ENCODE measurements around the gene MYT1. TPM values are rescaled to one million over a fixed set of nuclear protein-coding genes. Genes with fewer than 3 reads are reported as not detected.

Gene MYT1
- total RNA-seq, 1 donor from 2014 or later: not detected

DNA sequence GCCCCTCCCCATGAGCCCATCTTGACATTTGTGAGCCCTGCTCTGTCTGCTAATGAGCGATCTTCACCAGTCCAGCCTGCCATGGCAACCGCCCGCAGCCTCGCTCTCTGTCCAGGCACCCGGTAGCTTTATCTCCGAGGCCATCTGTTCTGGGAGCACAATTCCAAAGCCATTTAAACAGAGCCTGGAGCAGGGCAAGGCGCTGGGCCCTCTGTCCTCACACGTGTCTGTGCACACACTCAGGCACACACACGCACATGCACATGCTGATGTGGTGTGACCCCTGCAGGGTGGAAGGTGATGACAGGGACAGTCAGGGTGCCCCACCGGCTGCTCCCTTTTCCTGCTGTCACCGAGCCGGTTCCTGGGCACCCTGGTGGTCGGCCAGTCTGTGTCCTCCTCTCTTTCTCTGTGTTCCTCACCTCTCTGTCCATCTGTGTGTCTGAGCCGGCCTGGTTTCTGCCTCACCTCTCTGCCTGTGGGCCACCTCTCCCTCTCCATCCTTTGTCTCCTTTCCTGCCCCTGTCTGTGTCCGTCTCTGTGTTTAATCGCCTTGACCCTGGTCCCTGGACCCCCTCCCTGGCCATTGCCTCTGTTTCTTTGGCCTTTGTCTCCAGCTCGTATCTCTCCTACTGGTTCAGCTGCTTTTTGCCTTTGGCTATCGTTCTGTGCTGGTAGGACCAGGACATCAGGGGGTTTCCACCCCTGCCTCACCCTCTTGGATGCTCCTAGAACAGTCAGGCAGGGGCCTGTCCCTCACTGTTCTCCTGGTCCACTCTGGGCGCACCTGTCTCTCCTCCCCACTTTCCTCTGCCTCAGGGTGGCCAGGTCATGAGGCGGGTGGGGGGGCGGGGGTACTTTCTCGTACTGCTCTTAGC lies 8.8 kb upstream of the MYT1 start:
- H3K4me1 ChIP-seq: no peaks in the 10 kb centered on the region
- DNase-seq (peak; percentile 31), ATAC-seq (no peak)
- H3K9me3 ChIP-seq: no peaks in the 10 kb centered on the region
- peaks cover 25% of the 10 kb centered on the region for H3K27me3 ChIP-seq (ENCODE audit: low read depth)
- no peaks in the 10 kb centered on the region for H3K36me3 ChIP-seq
- no peak overlapping the region for H3K27ac ChIP-seq
- H3K4me3 ChIP-seq: no peak overlapping the region
- TF ChIP-seq, protein P1, sequence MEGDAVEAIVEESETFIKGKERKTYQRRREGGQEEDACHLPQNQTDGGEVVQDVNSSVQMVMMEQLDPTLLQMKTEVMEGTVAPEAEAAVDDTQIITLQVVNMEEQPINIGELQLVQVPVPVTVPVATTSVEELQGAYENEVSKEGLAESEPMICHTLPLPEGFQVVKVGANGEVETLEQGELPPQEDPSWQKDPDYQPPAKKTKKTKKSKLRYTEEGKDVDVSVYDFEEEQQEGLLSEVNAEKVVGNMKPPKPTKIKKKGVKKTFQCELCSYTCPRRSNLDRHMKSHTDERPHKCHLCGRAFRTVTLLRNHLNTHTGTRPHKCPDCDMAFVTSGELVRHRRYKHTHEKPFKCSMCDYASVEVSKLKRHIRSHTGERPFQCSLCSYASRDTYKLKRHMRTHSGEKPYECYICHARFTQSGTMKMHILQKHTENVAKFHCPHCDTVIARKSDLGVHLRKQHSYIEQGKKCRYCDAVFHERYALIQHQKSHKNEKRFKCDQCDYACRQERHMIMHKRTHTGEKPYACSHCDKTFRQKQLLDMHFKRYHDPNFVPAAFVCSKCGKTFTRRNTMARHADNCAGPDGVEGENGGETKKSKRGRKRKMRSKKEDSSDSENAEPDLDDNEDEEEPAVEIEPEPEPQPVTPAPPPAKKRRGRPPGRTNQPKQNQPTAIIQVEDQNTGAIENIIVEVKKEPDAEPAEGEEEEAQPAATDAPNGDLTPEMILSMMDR (IDR thresholded peaks at IDR 0.05): no peak
- intact Hi-C loops (cut with DNase I): no loop called here

DNA sequence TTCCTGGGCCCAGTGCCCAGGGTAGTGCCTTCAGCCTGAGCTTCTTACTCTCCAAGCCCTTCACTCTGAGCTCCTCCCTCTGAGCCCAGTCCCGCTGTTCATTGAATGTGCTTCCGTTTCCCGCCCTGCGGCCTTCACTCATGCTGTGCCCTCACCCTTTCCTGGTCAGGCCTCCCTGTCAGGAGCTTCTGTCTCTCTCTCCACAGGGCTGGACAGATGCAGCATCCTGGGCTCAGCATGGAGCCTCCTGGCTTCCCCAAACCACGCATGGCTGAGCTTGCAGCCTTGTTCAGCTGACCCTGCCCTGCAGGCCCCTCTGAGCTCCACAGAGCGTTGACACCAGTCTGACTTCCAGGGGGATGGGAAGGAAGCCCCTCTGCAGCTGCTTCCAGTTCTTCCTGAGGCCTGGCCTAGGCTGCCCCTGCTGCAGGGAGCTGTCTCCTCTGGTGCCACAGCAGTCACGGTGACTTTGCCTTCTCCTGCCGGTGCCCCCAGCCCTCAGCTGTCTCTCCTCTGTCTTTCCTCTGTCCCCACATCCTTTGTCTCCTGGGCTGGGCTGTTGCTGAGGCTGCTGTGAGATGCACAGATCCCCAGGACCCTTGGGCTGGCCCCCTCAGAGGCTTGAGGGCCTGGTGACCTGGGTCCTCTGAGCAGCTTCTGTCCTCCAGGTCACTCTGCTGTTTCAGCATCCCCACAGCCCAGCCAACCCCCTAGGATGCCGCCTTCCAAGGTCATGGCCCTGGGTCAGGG lies 7.9 kb upstream of the MYT1 start:
- H3K36me3 ChIP-seq: no peaks in the 10 kb centered on the region
- H3K4me1 ChIP-seq: no peaks in the 10 kb centered on the region
- intact Hi-C loops (cut with DNase I): no loop called here
- peak in 1 of 2 donors; percentile 7 for ATAC-seq
- H3K4me3 ChIP-seq: no peak overlapping the region
- peaks cover 33% of the 10 kb centered on the region for H3K27me3 ChIP-seq (ENCODE audit: low read depth)
- H3K27ac ChIP-seq: no peak overlapping the region
- TF ChIP-seq, protein P1 (IDR thresholded peaks at IDR 0.05): no peak
- DNase-seq: peak; percentile 24
- H3K9me3 ChIP-seq: no peaks in the 10 kb centered on the region

DNA sequence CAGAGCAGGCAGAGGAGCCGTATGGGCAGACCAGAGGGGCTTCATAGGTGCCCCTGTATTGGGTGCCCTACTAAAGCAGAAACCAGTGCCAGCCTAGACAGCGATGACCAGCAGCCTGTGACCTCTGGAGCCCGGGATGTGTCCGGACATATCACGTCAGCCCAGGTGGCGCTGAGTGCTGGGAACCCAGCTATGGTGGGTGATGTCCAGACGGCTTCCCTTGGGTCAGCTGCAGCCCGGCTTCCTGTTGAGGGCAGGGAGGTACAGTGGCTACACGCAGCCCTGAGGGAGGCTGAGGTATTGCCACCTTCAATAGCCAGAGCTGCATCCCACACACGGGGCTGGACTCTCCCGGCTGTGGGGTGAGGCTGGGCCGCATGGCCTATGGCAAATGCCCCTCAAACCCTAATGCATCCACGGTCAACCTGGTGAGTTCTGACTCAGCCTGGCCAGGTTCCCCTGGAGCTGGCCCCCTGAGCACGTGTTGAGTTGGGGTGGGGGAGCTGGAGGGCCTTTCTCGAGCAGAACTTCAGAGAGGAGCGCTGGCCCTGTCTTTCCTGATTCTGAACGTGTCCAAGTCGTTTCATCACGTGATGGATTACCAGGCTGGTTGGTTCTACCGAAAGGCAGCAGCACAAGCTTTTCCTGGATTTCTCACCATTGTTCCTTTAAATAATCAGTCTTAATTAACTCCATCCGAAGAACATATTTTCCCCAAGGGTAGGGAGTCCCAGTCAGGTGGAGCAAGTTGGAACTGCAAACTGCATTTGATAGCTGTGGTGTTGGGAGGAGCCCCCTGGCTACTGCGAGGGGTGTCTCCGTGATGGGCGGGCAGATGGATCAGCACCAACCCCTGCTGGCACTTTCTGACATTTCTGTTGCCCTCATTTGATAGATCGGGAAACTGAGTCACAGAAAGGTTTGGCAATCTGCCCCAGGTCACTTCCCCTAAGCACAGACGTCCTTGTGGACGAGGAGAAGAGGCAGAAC lies 7.1 kb upstream of the MYT1 start:
- H3K4me3 ChIP-seq: no peak overlapping the region
- intact Hi-C loops (cut with DNase I): no loop called here
- TF ChIP-seq, protein P1 (IDR thresholded peaks at IDR 0.05): no peak
- no peaks in the 10 kb centered on the region for H3K36me3 ChIP-seq
- H3K27me3 ChIP-seq (ENCODE audit: low read depth): peaks cover 40% of the 10 kb centered on the region
- no peak for ATAC-seq
- H3K27ac ChIP-seq: no peak overlapping the region
- DNase-seq: peak; percentile 42
- H3K9me3 ChIP-seq: no peaks in the 10 kb centered on the region
- no peaks in the 10 kb centered on the region for H3K4me1 ChIP-seq

DNA sequence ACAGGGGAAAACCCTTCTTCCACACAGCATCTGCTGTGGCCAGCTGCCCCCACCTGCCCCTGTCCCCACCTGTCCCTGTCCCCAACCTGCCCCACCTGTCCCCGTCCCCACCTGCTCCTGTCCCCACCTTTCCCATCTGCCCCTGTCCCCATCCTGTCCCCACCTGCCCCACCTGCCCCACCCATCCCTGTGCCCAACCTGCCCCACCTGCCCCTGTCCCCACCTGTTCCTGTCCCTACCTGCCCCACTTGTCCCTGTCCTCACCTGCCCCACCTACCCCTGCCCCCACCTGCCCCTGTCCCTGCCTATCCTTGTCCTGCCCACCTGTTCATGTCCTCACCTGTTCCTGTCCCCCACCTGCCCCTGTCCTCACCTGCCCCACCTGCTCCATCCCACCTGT lies 6.4 kb upstream of the MYT1 start:
- Histone ChIP-seq H3K4me3 (no peak overlapping the region), H3K27me3 (ENCODE audit: low read depth) (peaks cover 47% of the 10 kb centered on the region), H3K27ac (no peak overlapping the region), H3K4me1 (no peaks in the 10 kb centered on the region), H3K9me3 (no peaks in the 10 kb centered on the region), H3K36me3 (no peaks in the 10 kb centered on the region)
- intact Hi-C loops (cut with DNase I): no loop called here
- TF ChIP-seq, protein P1 (IDR thresholded peaks at IDR 0.05): no peak
- DNase-seq (peak; percentile 27), ATAC-seq (no peak)

Measured in lower lobe of right lung (tissue), 2 donors.